ENCODE data around the gene KCNQ5.

KCNQ5 gene

GRCh38 chr6:72639920-72640614 is 18.2 kb downstream of the KCNQ5 start:
- DNase-seq (ENCODE audit: low spot score) = no peak

DNA sequence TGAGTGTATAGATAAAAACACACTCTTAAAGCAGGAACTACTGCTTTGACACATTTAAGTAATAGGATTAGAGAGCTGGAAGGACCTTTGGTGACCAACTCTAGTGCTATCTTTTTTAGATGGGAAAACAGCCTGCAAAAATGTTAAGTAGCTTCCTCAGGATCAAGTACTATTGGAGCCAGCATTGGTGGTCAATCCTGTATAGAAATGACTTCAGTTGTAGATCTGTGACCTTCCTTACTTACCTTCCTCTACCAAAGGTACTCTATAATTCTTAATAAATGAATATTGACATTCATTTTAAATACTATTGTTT is 18.7 kb downstream of the KCNQ5 start:
- no peak for DNase-seq (ENCODE audit: low spot score)

GRCh38 chr6:72642435-72642834 is 20.6 kb downstream of the KCNQ5 start:
- DNase-seq (ENCODE audit: low spot score) = no peak

DNA sequence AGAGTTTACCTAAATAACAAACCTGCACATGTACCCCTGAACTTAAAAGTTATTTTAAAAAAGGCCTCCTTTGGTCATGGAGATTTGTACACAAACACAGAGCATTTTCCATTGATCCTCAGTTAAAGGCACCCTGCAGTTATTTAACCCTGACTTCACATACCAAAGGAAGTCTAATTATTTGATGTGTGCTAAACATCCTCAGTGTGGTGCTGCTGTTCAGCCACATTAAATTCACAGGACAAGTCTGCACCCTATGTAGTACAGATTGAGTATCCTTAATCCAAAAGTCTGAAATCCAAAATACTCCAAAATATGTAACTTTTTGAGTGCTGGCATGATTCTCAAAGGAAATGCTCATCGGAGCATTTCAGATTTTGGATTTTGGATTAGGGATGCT is 21.4 kb downstream of the KCNQ5 start:
- DNase-seq (ENCODE audit: low spot score) = no peak

- no peak for DNase-seq (ENCODE audit: low spot score)
Observed at GRCh38 chr6:72646604-72647485, 25.0 kb downstream of the KCNQ5 start.

DNA sequence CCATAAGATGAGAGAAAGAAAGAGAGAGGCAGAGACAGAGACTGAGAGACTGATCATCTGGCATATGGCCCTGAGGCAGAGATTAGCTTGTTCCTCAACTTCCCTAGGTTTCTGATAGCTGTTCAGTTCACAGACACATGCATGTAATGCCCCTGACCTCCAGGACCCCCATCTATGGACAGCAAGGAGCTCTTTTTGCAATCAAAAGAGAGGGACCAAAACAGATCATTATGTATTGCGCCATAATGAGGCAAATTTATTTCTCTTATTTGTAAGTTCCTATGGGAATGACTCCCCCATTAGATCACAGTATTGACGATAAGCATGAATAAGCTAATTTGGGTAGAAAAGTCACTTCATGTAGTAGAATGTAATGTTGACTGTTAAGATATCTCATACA is 25.6 kb downstream of the KCNQ5 start:
- DNase-seq (ENCODE audit: low spot score) = no peak

GRCh38 chr6:72649032-72649984 is 27.4 kb downstream of the KCNQ5 start:
- DNase-seq (ENCODE audit: low spot score) = no peak

GRCh38 chr6:72650081-72650745 is 28.3 kb downstream of the KCNQ5 start:
- no peak for DNase-seq (ENCODE audit: low spot score)

- no peak for DNase-seq (ENCODE audit: low spot score)
Observed at GRCh38 chr6:72651174-72651573, 29.3 kb downstream of the KCNQ5 start.

DNA sequence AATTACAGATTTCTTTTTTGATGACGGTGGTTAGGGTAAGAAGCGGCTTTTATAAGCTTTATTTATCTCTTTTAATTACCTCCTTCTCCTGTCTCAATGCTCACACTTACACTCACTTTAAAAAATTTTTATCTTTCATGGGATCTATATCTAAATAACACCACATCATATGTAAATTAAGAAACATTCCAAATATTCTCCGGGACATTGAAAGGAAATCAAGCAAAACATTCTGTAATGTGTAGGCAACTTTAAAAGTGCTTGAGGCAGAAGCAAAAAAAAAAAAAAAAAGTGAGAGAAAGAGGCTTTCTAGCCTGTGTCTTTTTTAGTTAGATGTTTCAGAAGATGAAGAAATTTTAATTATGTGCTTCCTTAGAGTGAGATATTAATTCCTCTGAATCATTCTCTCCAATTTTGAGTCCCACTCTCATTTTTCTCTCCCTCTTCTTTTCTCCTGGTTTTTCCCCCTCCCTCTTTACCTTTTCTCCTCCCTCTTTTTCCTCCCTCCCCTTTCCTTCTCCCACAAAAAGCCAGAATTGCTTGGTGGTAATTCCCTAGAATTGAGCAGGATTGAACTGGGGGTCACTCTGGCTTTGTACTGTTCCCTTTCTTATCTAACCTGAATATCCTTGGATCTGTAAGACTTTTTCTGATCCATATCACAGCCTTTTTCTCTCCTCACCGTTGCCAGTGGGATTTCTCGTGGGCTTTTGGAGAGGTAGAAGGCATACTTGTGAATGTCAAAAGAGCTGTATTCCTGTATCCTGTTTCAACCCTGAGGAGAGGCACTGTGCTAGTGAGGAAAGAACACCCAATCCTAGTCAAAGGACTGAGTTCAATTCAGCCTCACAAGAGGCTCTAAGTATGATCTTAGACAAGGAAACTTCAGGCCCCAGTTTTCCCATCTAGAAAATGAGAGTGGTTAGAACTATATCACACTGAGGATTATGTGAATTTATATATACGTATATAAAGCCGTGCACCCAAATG is 30.4 kb downstream of the KCNQ5 start:
- DNase-seq (ENCODE audit: low spot score) = no peak

DNA sequence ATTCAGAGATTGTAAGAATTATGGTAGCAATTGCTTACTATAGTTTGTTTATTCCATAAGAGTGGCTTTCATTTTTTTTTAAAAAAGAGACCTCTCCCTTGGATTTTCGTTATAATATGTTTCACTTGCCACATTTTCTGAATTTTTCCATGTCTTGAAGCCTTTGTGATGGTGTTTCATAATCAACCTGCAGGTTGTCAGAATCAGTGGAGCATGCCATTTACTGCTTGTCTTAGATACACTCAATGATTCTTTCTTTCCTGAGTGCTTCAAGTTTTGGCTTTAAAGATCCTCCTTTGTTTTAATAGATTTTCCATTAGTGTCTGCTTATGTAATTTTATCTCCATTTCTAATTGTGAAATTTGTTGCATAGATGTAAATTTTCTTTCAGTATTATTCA is 31.2 kb downstream of the KCNQ5 start:
- no peak for DNase-seq (ENCODE audit: low spot score)

DNA sequence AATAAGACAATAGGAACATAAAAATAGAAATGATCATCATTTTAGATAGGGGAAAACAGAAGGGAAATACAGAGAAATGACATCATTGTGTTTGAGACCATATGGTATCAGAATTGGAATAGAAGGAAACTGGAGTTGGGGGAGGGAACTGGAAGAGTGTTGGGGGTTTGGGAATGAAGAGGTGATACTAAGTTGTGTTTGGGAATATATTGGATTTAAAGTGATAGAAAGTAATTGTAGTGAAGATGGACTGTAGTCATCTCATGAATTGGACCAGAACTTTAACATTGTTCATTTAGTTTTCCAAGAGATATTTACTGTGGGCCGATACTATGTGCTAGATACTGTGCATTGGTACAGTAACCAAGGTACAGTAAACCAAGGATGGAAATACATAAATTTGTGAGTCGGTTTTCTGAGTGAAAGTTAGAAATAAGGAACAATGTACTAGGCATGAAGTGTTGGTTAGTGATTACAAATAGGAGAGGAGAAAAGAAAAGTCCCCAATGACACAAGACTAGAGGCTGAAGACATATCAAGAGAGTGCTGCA is 32.3 kb downstream of the KCNQ5 start:
- no peak for DNase-seq (ENCODE audit: low spot score)

GRCh38 chr6:72657407-72658197 is 35.7 kb downstream of the KCNQ5 start:
- DNase-seq (ENCODE audit: low spot score) = no peak

DNA sequence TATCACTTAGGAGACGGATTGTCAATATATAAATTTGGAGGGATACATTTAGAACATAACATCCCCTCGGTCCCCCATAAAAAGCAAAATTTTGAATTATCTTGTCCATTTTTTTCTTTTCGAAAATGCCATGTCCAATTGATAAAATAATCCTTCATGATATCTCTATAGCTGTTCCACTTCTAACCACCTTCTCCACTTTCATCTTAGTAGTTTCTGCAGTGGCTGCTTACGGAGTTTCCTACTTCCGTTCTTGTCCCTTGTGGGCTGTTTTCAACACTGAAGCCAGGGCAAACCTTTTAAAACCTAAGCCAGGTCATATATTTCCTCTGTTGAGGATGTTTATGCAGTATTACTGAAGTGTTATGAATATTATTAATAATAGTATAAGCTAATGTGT is 37.9 kb downstream of the KCNQ5 start:
- DNase-seq (ENCODE audit: low spot score) = no peak

DNA sequence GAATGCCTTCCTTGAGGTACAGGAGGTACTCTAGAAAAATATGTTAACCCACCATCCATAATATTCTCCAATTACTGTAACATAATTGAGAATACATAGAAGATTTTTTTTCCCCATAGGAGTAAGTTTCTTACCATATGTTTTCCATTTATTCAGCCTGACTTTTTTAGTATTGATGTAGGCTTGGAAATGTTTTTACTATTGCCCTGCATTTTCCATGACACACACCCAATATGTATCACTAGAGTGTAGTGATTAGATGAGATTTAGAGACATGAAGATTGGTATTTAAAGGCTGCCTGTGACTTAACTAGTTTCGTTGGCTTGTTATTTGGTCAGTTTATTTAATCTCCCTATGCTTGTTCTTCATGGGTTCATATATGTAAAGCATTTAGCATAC is 39.5 kb downstream of the KCNQ5 start:
- DNase-seq (ENCODE audit: low spot score) = no peak

- DNase-seq (ENCODE audit: low spot score) = no peak
Observed at GRCh38 chr6:72665599-72665998, 43.7 kb downstream of the KCNQ5 start.

- peak; percentile 60 for DNase-seq (ENCODE audit: low spot score)
Observed at GRCh38 chr6:72669324-72669723, 47.5 kb downstream of the KCNQ5 start.

DNA sequence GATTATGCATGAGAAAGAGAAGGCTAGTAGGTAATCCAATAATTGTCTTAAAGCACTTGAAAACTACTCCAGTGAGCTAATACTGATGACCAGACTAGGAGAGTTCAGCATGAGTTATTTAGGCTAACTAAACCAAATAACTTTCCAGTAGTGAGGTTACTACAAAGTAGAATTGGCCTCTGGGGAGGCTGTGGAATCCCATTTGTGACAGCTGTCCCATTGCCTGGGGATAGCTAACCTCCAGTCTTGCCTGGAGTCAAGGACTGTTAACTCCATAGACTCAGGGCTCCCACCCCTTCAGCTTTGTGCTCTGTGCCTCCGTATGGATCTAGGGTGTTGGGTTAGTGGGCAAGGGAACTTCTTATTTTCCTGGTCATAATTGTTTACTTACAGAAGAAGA is 51.0 kb downstream of the KCNQ5 start:
- peak; percentile 30 for DNase-seq (ENCODE audit: low spot score)

GRCh38 chr6:72674842-72675241 is 53.0 kb downstream of the KCNQ5 start:
- DNase-seq (ENCODE audit: low spot score) = no peak

- no peak for DNase-seq (ENCODE audit: low spot score)
Observed at GRCh38 chr6:72675396-72675795, 53.5 kb downstream of the KCNQ5 start.
